Activated T-cell treated with anti-CD3 and anti-CD28 coated beads for 24 hours (primary cell): ENCODE measurements around the gene ZBTB18.

Experiments
- DNase-seq: peaks from one replicate; pipeline ENCODE4 v3.0.0-alpha.2; 2020; ENCODE audit warnings: low read depth

ZBTB18 gene

DNA sequence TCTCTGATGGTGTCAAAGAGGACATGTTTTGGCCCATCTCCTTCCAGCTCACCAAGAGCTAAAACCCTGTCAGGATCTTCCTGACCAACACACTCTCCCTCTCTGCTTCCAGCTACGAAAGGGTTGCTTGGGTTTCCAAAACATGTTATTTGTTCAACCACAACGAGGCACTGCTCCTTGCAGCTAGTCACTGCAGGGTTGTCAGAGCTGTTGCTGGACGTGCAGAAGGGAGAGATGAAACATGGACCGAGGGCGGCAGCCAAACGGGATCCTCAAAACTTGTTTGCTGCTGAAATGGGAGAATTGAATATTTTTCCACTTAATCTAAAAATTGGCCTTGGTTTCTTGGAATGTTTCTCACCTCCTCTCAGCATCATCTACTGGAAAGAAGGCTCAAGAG is 12.4 kb downstream of the ZBTB18 start:
- DNase-seq, result no peak

DNA sequence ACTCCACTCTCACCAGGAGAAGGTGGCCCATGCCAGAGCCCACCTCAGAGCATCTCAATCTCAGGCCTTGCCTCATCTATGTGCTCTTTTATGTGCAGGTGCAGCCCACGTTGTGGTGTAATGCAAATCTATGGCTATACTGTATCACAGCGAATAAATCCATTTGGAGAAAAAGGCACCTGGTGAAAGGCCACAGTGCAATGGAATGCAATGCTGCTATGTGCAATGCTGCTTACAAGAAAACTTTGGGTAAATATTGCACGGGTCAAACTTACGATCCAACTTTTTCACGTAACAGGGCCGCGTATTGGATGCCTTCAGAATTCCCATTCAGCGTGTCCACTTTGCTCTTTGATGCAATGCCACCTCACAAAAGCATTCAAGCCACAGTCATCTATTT is 13.5 kb downstream of the ZBTB18 start:
- no peak for DNase-seq

DNA sequence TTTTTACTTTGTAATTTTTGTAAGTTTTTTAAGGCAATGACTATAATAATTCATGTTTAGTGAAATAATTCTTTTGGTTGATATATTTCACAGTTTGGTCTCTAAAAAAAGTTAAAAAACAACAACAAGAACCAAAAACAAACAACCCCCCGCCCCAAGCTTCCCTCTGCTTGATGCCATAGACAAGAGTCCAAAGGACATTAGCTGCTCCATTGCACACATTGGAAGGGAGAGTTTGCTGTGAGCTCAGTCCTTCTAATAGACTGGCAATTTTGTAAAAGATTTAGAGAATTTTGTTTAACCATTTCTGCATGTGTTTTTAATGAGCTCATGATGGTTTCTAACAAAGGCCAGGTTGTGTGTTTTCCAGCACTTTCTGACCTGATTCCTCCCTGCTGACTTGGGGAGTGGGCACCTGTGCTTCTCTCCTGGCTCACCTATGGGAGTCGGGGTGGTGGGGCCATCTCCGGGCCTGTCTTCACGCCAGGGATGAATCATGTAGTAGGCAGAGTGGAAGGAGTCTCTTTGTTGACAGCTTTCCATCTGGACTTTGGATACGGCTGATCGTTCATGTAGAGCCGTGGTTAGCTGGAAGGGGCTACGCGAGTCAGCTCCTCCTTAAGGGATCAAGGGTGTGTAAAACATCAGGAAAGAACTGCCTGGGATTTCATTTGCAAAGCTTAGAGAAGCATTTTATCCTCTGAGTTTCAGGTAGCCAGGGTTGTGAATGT is 14.1 kb downstream of the ZBTB18 start:
- DNase-seq, result no peak

DNA sequence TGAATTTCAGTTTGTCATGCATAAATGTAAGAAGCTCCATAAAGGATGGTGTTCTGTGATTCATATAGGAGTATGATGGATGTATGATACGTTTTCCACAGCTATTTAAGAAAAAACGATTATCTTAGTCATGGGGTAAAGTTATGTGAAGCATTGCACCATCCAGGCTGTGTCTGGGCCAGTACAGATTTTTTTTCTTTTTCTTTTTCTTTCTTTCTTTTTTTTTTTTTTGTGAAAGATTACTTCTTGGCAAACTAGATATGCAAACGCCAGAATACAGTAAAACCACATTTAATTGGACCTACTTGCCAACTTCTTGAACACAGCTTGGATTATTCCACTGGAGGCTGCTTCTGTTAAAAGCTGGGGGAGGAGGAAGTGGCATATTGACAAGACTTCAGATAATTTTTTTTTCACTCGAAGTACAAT is 14.9 kb downstream of the ZBTB18 start:
- DNase-seq, result no peak

DNA sequence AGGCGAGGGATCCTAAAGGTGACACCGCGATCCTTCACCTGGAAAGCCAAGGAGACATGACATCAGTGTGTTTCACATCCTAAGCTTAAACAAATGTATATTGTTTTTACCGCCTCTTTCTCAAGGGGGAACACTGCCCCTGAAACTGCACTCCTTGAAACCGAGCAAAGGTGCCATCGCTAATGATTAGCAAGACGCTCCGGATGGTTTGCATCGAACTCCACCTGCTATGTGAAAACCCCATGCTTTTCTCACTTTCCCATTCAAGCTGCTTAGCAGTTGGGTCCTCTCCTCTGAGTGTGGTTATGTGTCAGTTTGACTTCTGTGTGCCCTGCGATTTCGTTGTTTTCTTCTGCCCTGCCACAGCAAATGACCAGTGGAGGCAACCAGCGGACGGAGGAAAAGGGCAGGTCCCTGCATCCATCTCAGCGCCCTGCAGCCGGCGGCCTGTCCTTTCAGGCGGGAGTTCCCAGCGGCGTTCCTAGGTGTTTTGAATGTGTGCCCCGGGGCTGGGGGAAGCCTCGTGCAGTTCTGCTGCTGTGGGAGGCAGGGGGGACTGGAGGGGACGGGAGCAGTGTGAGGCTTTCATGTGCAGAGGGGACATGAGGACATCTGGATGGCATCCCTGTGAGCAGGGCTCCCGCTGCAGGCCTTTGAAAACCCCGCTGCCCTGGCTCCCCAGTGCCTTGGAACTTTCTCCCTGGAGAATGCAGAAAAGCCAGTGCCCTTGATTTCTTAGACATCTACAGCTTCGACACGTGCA is 16.1 kb downstream of the ZBTB18 start:
- DNase-seq, result no peak

DNA sequence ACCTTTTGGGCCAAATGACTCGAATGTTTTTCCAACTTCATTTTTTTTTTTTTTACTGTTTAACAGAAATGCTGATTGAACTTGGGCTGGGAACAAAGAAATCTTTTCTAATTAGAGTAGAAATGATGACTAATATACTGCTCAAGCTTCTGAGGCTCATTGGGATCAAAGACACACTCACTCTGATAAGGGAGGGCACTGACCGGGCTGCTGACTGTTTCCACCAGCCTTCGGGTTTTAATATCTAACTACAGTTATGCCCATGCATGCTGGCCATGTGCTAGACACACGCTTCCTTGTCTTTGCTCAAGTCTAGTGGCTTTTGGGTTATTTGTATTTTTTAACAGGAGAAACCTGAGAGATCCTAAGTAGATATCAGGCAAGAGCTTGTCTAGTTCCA is 16.8 kb downstream of the ZBTB18 start:
- no peak for DNase-seq

DNA sequence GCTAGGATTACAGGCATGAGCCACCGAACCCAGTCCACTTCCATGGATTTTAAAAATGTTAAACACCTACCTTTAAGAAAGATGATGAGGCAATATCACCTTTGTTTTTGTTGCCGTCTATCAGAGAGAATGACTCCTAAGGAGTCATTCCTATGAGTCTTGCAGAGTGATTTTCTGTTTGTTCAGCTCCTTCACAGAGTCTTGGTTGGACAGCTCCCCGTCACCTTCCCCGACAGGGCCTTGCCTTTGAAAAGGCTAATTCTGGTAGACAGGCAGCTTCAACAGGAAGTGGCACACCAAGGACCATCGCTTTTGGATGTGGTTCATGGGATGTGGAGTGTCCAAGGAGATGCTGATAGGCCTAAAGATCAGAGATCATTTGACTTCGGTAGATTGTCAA is 17.5 kb downstream of the ZBTB18 start:
- no peak for DNase-seq

DNA sequence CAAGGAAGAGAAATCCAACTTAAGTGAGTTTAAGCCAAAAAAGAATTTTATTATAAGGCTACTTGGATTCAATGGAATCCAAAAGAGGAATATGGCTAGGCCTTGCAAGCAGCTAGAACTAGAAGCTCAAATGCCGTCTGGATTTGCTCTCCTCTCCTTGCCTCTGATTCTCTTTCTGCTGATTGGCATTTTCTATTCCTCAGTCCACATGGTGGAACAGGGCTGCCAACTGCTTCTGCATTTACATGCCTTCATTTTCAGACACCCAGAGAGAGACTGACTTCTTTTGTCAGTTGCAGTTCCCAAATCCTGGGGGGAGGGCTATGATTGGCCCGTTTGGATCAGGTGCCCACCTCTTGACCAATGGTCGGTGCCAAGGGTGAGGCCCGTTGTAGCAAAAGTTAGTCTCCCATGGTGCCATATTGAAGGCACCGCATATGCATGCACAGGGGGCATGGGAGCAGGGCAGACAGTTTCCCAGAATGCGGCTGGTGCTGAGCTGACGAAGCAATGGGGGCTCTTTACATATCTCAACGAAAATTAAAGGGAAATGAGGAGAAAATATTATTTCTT is 18.3 kb downstream of the ZBTB18 start:
- no peak for DNase-seq

DNA sequence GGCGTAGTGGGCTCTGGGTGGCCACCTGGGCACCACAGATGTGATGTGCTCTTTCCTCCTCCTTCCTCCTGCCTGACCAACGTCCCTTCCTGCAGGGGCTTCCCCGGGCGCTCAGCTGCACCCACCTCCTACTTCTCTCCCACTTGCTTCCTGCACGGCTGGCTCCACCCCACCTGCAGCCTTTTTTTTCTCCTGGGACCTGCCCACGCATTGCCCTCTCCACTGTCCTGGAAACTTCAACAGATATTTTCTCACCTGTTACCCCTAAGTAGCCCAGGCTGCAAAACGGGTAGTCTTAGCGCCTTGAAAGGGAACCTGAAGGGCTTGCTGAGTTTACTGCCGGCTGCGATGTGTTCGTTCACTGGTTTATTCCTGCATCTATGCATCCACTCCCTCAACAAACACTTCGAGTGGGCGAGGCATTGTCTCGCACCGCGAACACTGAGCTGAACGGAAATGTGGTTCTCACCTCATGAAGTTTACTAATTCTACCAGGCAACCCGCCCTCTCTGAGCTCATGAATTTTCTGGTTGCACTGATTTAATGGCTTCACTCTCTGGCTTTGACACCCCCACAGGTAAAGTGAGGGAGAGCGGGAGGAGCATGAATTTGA is 23.6 kb downstream of the ZBTB18 start:
- DNase-seq, result peak; percentile 34

DNA sequence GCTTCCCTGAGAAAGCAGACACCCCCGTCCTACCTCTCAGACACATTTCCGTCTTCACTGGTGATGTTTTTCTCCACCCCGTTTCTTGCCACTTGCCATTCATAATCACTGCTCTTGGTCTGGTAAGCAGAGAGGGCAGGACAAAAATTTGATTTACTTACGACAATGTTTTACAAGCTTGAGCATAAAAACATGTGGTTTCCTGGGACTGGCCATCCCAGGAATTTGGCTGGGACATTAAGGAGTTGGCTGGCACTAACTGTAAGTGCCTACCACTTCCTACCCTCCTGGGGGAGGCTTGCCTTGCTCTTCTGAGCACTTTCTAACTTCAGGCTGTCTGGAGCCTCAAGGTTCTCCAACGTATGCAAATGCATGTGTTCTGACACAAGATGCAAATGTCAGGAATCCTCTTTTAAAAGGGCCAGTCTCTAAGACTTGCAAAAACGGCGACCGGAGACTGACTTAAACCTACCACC is 24.2 kb downstream of the ZBTB18 start:
- DNase-seq, result no peak

DNA sequence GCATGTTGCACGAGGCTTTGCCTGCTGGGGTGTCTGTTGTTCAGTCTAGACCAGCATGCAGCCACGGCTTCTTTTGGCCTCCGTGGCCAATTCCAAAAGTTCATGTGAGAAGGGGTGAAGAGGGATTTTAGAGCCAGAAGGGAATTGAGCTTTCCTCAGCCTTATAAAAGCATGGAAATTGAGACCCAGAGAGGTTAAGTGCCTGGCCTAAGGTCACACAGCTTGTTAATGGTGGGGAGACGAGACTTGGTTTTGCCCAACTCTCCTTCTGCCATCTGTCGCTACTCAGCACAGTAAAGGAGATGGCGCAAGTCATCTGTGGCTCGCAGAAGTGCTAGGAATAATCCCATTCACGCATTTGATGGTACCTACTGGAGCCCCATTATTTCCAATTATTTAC is 25.7 kb downstream of the ZBTB18 start:
- DNase-seq, result no peak

DNA sequence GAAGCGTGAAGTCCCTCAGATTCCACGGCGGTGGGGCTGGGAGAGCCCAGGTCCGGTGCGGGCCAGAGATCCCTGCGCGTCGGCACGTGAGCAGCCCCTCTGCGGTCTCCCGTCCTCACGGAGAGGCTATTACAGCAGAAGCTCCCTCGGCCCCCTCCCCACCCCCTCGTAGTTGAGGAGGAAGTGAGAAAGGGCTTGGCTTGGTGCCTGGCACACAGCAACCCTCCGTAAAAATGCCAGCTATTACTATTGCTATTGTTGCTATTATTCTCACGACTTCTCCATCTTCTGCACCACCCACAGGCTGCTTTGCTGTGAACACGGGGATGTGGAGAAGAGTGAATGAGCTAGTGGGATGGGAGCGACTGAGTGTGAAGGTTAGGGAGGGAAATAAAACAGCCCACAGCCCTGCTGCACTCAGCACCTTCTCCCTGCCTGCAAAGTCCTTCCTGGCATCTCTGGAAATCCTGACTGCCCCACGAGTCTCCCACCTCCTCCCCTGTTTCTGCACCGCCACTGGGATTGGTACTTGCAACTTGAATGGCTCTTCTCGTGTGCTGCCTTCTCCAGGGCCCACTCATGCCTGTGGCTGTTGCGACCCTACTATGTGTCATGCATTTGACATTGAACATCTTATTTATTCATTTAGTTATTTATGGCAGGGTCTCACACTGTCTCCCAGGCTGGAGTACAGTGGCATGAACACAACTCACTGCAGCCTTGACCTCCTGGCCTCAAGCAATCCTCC is 26.6 kb downstream of the ZBTB18 start:
- DNase-seq, result no peak

DNA sequence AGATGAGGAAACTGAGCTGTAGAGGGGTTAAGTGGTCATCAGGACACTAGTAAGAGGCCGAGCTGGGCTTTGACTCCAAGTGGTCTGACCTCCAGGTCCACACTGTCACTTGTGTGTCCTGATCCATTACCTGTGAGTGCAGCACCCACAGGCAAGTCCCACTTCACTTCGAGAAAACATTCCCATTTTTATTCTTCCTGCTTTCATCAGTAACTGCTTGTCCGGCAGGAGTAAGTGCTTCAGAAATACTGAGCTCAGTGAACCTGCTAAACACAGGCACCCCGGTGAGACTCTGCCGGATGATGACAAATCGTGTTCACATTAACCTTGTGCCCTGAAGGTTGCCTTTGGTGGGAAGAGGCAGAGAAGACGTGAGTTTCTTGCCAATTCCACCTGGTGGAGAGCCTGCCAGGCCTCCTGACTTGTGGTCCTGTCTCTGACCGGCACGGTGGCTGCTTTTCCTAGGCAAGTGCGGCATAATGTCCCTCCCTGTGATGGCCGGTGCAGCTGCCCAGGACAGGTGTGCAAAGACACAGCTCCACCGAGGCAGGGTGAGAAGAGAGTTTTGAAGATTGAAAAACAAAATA is 29.4 kb downstream of the ZBTB18 start:
- no peak for DNase-seq

DNA sequence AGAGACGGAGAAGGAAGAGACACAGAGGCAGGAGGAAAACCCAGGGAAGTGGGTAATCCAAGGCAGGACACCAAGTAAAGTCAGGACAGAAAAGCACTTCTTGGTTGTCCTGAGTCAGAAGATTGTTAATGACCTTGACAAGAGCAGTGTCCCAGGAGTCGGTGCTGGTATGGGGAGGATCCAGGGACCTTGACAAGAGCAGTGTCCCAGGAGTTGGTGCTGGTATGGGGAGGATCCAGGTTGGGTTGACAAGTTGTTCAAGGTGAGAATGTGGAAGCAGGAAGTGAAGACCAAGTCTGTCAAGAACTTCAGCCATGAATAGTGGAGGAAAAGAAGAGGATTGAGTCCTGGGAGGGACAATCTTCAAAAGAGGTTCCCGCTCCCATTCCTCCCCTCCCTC is 31.9 kb downstream of the ZBTB18 start:
- no peak for DNase-seq

DNA sequence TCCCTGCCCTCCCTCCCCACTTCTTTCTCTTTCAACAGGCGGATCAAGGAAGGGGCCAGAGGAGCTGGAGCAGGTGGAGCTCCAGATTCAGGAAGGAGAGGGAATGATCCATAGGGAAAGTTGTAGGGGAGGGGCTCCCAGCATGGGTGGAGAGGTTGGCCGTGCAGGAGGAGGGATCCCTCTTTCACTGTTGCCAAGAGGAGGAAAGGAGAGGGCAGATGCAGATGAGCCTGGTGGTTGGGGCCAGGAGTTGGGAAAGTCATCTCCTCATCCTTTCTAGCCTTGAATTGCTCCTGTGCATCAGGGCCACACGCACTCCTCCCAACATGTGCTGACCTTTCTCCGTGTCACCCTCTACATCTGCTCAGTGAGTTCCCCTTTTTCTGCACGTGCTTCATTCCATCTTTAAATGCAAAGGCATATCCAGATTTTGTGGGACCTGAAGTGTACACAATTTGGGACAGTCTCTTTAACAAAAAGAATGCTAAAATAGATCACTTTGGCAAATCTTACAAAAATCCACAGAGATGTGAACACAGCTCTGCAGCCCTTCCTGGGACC is 32.4 kb downstream of the ZBTB18 start:
- no peak for DNase-seq

DNA sequence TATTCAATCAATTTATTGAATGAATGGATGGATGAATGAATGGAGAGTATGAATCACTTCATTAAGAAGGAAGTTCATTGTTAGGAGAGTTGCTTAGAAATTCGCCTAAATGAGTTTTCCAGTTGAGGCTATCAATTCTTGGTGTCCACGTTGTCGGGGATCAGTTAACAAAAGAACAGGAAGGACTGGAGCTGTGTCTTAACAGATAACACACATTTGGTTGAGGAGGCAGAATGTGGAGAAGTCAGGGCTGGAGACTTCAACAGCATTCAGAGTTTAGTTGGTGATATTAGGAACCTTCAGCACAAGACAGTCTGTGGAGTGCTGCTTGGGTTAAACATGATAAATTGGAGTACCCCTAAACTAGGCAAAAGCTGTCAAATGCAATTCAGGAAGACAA is 33.7 kb downstream of the ZBTB18 start:
- no peak for DNase-seq

DNA sequence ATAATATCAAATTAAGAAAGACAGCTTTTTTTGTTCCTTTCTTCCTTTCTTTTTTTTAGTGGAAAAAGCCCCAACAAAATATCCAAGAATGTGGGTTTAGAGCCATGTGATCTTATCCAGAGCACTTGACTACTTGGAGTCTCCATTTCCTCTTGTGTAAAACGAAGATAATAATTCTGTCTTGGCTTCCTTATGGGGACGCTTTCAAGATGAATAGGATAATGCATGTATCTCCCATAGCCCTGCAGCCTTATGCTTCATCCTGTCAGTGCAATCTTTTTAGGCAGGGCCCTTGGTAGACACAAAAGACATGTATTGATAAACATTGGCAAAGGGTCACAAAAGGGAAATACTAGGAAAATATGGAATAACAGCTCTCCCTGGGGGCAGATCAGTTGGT is 34.8 kb downstream of the ZBTB18 start:
- no peak for DNase-seq

DNA sequence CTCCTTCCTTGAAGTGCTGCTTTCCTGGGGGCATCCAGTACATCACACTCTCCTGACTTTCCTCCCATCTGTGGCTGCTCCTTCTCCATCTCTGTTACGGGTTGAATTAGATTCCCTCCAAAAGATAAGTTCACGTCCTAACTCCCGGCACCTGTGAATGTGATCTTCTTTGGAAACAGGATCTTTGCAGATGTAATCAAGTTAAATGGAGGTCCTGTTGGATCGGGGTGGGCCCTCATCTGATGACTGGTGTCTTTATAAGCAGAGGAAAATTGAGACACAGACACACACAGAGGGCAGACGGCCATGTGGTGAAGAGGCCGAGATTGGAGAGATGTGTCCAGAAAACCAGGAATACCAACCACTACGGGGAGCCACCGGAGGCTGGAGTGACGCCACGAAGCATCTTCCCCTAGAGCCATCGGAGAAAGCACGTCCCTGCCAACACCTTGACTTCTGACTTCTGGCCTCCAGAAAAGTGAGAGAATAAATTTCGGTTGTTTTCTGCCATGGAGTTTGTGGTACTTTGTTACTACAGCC is 36.0 kb downstream of the ZBTB18 start:
- no peak for DNase-seq

DNA sequence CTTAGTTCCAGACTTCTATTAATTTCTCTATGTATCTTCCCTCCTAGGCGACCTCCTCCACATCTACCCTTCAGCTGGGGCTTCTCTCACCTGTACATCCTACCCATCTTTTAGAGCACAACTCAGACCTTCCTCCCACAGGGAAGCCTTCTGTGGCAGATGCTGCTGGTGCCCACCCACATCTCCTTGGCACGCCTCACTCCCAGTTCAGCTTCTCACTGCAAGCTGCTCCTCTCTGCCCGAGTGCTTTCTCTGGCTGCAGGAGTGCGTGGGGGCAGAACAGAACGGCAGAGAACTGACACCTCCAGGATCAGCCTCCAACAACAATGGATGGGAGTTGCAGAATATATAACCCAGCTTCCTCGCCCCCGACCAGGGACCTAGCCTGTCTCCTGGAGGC is 36.5 kb downstream of the ZBTB18 start:
- no peak for DNase-seq

DNA sequence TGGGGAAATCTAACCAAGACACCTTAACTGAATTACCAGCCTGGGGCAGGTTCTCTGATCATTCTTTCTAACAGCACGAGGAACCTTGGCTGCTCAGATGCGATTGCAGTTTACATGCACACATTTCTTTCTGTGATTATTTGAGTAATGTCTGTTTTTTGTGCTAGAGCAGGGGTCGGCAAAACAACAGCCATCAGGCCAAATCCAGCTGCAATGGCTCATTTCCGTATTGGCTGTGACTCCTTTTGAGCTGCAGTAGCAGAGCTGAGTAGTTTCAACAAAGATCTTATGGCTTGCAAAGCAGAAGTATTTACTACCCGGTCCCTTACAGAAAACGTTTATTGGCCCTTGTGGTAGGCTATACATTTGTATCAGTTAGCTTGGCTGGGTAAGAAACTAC is 37.1 kb downstream of the ZBTB18 start:
- DNase-seq, result no peak

DNA sequence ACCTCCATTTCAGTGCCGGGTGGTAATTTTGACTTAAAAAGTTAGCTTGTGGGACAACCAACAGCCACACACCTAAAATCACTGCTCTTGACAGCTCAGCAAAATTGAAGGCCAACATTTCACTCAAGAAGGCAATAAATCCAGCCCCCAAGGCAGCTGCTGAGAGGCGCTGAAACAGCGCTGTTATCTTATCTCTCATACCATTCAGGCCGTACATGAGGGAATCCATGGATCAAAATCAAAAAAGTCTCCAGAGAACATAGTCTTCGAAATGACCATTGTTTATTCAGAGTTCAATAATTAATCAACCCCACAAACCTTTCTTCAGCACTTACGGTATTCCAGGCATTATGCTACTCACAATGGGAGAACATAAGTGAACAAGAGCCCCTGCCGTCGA is 38.5 kb downstream of the ZBTB18 start:
- no peak for DNase-seq
